Measurements from ENCODE around the gene TRMT112. TPM values are rescaled to one million over a fixed set of nuclear protein-coding genes. Genes with fewer than 3 reads are reported as not detected.

TRMT112 gene
- total RNA-seq, 2 experiments from 2014 or later, result 185 to 243 TPM

DNA sequence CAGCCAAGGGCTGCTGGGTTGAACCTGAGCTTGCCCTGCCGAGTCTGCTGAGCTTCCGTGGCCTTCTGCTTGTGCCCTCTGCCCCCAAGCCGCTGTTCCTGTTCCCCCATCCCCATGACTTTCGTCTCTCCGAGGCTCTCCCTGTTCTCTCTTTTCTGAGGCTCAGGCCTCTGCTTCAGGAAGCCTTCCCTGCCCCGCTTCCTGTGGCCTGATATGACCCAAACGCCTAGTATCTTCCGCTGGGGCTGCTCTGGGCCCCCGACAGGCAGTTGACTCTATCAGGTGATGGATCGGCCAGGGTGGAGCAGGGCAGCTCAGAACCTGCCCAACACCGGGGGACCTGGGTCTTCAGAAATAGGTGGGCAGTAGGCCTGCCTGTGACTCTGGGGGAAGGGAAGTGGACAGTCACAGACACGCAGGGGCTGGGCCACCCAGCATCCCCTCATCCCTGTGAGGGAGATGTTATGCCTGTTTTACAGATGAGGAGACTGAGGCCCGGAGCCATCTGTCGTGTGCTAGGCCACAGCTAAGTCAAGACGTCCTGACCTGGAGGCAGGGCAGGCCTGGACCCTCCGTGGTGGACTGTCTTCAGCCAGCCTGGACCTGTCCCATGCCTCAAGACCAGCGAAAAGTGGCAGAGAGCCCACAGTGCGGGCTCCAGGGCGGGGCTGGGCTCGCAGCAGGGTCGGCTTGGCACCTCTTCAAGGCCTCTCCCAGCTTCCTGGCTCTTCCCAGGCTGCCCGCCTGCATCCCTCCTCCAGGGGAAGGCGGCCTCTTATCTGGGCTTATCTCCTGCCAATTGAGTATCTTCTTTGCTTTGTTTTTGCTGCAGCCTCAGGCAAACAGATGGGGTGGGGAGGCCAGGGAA, 49.1 kb downstream of the TRMT112 start:
- intact Hi-C loops (cut with DNase I, micrococcal nuclease), result no loop called here
- H3K9me3 Mint-ChIP-seq (ENCODE audit: low read depth), result no peaks in the 10 kb centered on the region
- ATAC-seq (no peak), DNase-seq (no peak)
- peaks cover 10% of the 10 kb centered on the region for H3K36me3 Mint-ChIP-seq (ENCODE audit: low read depth)
- H3K4me1 Mint-ChIP-seq, result peaks cover 19% of the 10 kb centered on the region
- H3K4me3 Mint-ChIP-seq, result peak overlapping the region; percentile 98
- CTCF ChIA-PET, result interaction anchor here (0.6 to 6.6 kb wide), 11 partner anchors 12 to 620 kb away, joined by 3 to 55 read pairs (median 3); partner anchors contain the start of genes ESRRA, NUDT22, PRDX5 and TRPT1
- POLR2A ChIA-PET, result interaction anchor here (0.6 to 1.1 kb wide), 2 partner anchors 49 to 62 kb away, joined by 5 to 6 read pairs; partner anchors contain the start of genes FERMT3, PRDX5 and TRMT112
- H3K27ac Mint-ChIP-seq, result peak overlapping the region; percentile 96
- H3K27me3 Mint-ChIP-seq, result no peaks in the 10 kb centered on the region

DNA sequence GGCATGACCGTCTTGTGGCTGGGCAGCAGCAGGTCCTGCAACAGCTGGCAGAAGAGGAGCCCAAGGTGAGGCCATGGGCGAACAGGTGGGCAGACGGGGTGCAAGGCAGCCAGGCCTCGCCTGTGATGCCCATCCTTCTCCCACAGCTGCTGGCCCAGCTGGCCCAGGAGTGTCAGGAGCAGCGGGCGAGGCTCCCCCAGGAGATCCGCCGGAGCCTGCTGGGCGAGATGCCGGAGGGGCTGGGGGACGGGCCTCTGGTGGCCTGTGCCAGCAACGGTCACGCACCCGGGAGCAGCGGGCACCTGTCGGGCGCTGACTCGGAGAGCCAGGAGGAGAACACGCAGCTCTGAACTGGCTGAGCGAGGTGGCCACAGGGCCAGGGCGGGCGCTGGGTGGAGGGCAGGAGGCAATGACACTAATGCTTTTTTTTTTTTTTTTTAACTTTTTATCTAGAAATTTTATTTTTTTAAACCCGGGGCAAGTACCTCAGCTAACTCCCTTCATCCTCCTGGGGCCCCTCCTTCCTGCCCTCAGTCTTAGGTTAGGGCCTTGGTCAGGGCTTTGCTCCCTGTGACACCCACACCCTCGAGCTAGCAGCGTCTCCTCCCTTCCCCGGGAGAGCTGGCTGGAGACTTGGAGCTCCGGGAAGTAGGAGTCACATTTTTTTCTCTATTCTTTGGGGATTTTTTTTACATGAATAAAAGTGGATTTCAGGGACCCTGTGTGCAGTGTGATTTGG, 50.0 kb downstream of the TRMT112 start:
- no peak overlapping the region for H3K27ac Mint-ChIP-seq

More for the DNA sequence above, 50.0 kb downstream of the TRMT112 start:
- no peaks in the 10 kb centered on the region for H3K27me3 Mint-ChIP-seq
- peaks cover 18% of the 10 kb centered on the region for H3K4me1 Mint-ChIP-seq
- intact Hi-C loops (cut with DNase I, micrococcal nuclease), result no loop called here
- no peak overlapping the region for H3K4me3 Mint-ChIP-seq
- H3K36me3 Mint-ChIP-seq (ENCODE audit: low read depth), result peaks cover 11% of the 10 kb centered on the region
- ChIA-PET POLR2A (interaction anchor here (0.6 kb wide), 1 partner anchor 59 kb away, joined by 3 read pairs; no protein-coding TSS in a partner anchor), CTCF (interaction anchor here (0.6 to 6.6 kb wide), 6 partner anchors 11 to 1254 kb away, joined by 3 to 55 read pairs (median 3); partner anchors contain the start of gene ESRRA)
- H3K9me3 Mint-ChIP-seq (ENCODE audit: low read depth), result no peaks in the 10 kb centered on the region
- ATAC-seq (no peak), DNase-seq (no peak)

Small RNA genes within 50 kb of the gene (microRNA-seq; reads per million reads assigned to microRNA genes)
- 2.8 reads per million for gene MIR7155 (ENCODE audit: borderline replicate concordance)

Other genes starting within 250 kb of the TRMT112 start
- 10 to 100 TPM; 26.4 to 28.6 TPM for gene MACROD1, start 151.4 kb downstream of the TRMT112 start, total RNA-seq
- 100 to 1,000 TPM; 398 to 403 TPM for gene STIP1, start 131.4 kb downstream of the TRMT112 start, total RNA-seq
- gene FERMT3, start 110.8 kb downstream of the TRMT112 start, total RNA-seq, result 100 to 1,000 TPM; 182 to 184 TPM
- gene TRPT1, start 91.4 kb downstream of the TRMT112 start, total RNA-seq, result 10 to 100 TPM; 23.9 to 27.1 TPM
- 10 to 100 TPM; 61.8 to 74.1 TPM for gene NUDT22, start 91.3 kb downstream of the TRMT112 start, total RNA-seq
- gene DNAJC4, start 87.0 kb downstream of the TRMT112 start, total RNA-seq, result 10 to 100 TPM; 21.9 to 23.1 TPM
- gene VEGFB, start 83.0 kb downstream of the TRMT112 start, total RNA-seq, result 10 to 100 TPM; 80.0 to 80.3 TPM
- gene FKBP2, start 76.5 kb downstream of the TRMT112 start, total RNA-seq, result 10 to 100 TPM; 19.9 to 21.3 TPM
- 100 to 1,000 TPM; 261 to 267 TPM for gene PPP1R14B, start 70.6 kb downstream of the TRMT112 start, total RNA-seq
- gene PLCB3, start 66.0 kb downstream of the TRMT112 start, total RNA-seq, result 10 to 100 TPM in 1 of 2 experiments, 1 to 10 TPM in 1; 9.0 to 10.9 TPM
- 10 to 100 TPM; 21.3 to 22.9 TPM for gene BAD, start 32.9 kb downstream of the TRMT112 start, total RNA-seq
- 10 to 100 TPM; 23.6 to 27.2 TPM for gene GPR137, start 31.7 kb downstream of the TRMT112 start, total RNA-seq
- not detected for gene KCNK4, start 26.3 kb downstream of the TRMT112 start, total RNA-seq
- under 1 TPM in 1 of 2 experiments, not detected in 1; 0.39 TPM for gene CATSPERZ, start 17.2 kb downstream of the TRMT112 start, total RNA-seq
- 10 to 100 TPM; 19.0 to 29.6 TPM for gene ESRRA, start 12.0 kb downstream of the TRMT112 start, total RNA-seq
- 100 to 1,000 TPM; 110 to 142 TPM for gene PRDX5, start 562 bp upstream of the TRMT112 start, total RNA-seq
- gene CCDC88B, start 22.6 kb upstream of the TRMT112 start, total RNA-seq, result 10 to 100 TPM; 58.4 to 71.3 TPM
- gene RPS6KA4, start 41.6 kb upstream of the TRMT112 start, total RNA-seq, result 10 to 100 TPM; 22.0 to 30.2 TPM
- under 1 TPM in 1 of 2 experiments, not detected in 1; 0.05 TPM for gene SLC22A11, start 238.4 kb upstream of the TRMT112 start, total RNA-seq